ENCODE measurements around the gene BAZ1A.

BAZ1A gene

GRCh38 chr14:34873589-34874385, 1.4 kb downstream of the BAZ1A start:
- Mint-ChIP-seq H3K4me1 (ENCODE audit: low read depth) (peaks cover 26% of the 10 kb centered on the region), H3K9me3 (no peaks in the 10 kb centered on the region), H3K4me3 (peak overlapping the region; percentile 99), H3K27me3 (no peaks in the 10 kb centered on the region), H3K36me3 (ENCODE audit: low read depth) (peaks cover 61% of the 10 kb centered on the region), H3K27ac (peak overlapping the region; percentile 100)
- intact Hi-C loops (cut with micrococcal nuclease), result loop anchor here (1.0 to 10.0 kb wide), 5 partner anchors 61 to 414 kb away; partner anchors contain the start of genes FAM177A1, PRORP and SRP54

GRCh38 chr14:34872822-34873588, 2.2 kb downstream of the BAZ1A start:
- peaks cover 68% of the 10 kb centered on the region for H3K36me3 Mint-ChIP-seq (ENCODE audit: low read depth)
- peak overlapping the region; percentile 100 for H3K27ac Mint-ChIP-seq
- H3K4me1 Mint-ChIP-seq (ENCODE audit: low read depth), result peaks cover 31% of the 10 kb centered on the region
- peak overlapping the region; percentile 99 for H3K4me3 Mint-ChIP-seq
- intact Hi-C loops (cut with micrococcal nuclease), result loop anchor here (1.0 to 10.0 kb wide), 4 partner anchors 62 to 414 kb away; partner anchors contain the start of genes PRORP and SRP54
- no peaks in the 10 kb centered on the region for H3K9me3 Mint-ChIP-seq
- no peaks in the 10 kb centered on the region for H3K27me3 Mint-ChIP-seq

- H3K27me3 Mint-ChIP-seq, result no peaks in the 10 kb centered on the region
- H3K4me3 Mint-ChIP-seq, result no peak overlapping the region
- intact Hi-C loops (cut with micrococcal nuclease), result no loop called here
- no peak overlapping the region for H3K27ac Mint-ChIP-seq
- peaks cover 41% of the 10 kb centered on the region for H3K4me1 Mint-ChIP-seq (ENCODE audit: low read depth)
- peaks cover 84% of the 10 kb centered on the region for H3K36me3 Mint-ChIP-seq (ENCODE audit: low read depth)
- no peaks in the 10 kb centered on the region for H3K9me3 Mint-ChIP-seq
Observed at GRCh38 chr14:34867199-34867598, 8.0 kb downstream of the BAZ1A start.

DNA sequence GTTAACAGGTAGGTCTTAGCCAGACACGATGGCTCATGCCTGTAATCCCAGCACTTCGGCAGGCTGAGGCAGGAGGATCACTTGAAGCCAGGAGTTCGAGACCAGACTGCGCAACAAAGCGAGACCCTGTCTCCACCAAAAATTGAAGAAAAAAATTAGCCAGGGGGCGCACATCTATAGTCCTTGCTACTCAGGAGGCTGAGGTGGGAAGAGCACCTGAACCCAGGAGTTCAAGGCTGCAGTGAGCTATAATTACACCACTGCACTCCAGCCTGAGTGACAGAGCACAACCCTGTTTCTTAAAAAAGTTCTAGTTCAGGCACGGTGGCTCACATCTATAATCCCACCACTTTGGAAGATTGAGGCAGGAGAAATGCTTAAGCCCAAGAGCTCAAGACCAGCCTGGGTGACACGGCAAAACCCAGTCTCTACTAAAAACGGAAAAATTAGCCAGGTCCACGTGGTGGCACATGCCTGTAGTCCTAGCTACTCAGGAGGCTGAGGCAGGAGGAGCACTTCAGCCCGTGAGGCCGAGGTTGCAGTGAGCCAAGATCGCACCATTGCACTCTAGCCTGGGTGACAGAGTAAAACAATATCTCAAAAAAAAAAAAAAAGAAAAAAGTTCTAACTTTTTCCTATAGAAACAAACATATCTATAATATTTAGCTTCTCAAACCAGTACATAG, 9.1 kb downstream of the BAZ1A start:
- no peaks in the 10 kb centered on the region for H3K9me3 Mint-ChIP-seq
- H3K27me3 Mint-ChIP-seq, result no peaks in the 10 kb centered on the region
- peaks cover 84% of the 10 kb centered on the region for H3K36me3 Mint-ChIP-seq (ENCODE audit: low read depth)
- no peak overlapping the region for H3K4me3 Mint-ChIP-seq
- intact Hi-C loops (cut with micrococcal nuclease), result no loop called here
- H3K27ac Mint-ChIP-seq, result peak overlapping the region; percentile 12
- H3K4me1 Mint-ChIP-seq (ENCODE audit: low read depth), result peaks cover 34% of the 10 kb centered on the region

DNA sequence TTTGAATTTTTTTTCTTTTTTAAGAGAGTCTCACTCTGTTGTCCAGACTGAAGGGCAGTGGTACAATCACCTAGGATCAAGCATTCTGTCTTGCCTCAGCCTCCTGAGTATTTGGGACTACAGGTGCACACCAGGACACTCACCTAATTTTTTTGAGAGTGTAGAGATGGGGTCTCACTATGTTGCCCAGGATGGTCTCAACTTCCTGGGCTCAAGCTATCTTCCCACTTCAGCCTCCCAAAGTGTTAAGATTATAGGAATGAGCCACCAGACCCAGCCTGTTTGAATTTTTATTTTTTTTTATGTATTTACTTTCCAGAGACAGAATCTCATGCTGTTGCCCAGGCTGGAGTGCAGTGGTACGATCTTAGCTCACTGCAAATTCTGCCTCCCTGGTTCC, 11.3 kb downstream of the BAZ1A start:
- Mint-ChIP-seq H3K9me3 (no peaks in the 10 kb centered on the region), H3K27ac (peak overlapping the region; percentile 20), H3K4me3 (no peak overlapping the region), H3K27me3 (no peaks in the 10 kb centered on the region), H3K36me3 (ENCODE audit: low read depth) (peaks cover 82% of the 10 kb centered on the region), H3K4me1 (ENCODE audit: low read depth) (peaks cover 28% of the 10 kb centered on the region)
- intact Hi-C loops (cut with micrococcal nuclease), result no loop called here

DNA sequence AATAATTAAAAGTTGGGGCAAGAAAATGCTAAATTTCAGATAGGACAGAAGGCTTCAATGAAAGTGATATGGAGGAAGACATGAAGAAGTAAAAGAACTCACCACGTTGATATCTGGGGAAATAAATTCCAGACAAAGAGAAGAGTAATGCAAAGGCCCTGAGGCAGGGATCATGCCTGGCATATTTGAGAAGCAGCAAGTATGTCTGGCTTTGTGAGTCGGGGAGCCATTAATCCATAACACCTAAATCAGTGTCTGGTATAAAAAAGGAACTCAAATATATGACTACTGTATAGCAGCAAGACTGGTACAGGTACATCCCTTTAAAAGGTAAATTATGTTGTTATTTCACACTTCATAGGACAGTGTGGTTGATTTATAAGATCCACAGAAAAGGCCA, 16.4 kb downstream of the BAZ1A start:
- Mint-ChIP-seq H3K9me3 (no peaks in the 10 kb centered on the region), H3K4me1 (ENCODE audit: low read depth) (peaks cover 23% of the 10 kb centered on the region), H3K27ac (no peak overlapping the region), H3K36me3 (ENCODE audit: low read depth) (peaks cover 80% of the 10 kb centered on the region), H3K27me3 (no peaks in the 10 kb centered on the region), H3K4me3 (no peak overlapping the region)
- intact Hi-C loops (cut with micrococcal nuclease), result no loop called here

DNA sequence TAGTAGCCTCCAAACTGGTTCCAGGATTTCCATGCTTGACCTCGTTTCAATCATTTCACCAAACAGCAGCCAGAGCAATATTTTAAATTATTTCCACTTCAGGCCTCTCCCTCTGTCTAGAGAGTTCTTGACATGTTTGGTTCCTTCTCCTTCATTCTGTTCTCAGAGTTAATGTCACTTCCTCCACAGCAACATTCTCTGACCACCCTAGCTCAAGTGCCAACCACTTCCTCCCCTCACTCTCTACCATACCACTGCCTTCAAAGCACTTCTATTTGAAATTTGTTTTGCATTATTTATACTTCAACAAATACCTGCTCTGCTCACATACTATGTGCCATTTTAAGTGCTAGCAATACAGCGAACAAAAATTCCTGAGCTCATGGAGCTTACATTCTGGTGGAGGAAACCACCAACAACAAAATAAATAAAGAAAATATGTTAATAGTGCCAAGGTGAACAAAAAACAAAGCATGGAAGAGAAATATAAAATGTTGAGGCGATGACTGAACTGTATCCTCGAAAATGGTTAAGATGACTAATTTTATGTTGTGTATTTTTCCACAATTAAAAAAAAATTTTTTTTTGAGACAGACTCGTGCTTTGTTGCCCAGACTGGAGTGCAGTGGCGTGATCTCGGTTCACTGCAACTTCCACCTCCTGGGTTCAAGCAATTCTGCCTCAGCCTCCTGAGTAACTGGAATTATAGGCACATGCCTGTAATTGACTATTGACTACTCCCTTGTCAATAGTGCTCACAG, 17.3 kb downstream of the BAZ1A start:
- H3K4me1 Mint-ChIP-seq (ENCODE audit: low read depth), result peaks cover 31% of the 10 kb centered on the region
- H3K4me3 Mint-ChIP-seq, result no peak overlapping the region
- no peaks in the 10 kb centered on the region for H3K27me3 Mint-ChIP-seq
- peaks cover 81% of the 10 kb centered on the region for H3K36me3 Mint-ChIP-seq (ENCODE audit: low read depth)
- intact Hi-C loops (cut with micrococcal nuclease), result no loop called here
- H3K9me3 Mint-ChIP-seq, result no peaks in the 10 kb centered on the region
- H3K27ac Mint-ChIP-seq, result peak overlapping the region; percentile 42

DNA sequence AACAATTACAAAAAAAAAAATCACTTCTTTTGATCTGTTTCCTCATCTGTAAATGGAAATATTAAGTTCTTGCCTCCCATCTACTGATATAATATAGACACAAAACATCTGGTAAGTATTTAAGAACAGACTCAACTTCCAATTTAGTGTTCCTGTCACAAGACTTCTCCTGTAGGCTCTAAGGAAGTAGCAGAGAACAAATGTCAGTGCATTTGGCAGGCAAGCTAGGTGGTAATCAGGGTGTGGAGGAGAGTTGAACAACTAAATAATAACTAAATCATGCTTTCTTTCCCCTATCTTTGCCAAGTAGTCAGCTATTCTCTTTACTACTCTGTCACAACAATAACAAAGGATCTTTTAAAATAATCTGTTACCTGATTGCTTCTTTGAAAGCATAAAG, 22.1 kb downstream of the BAZ1A start:
- Mint-ChIP-seq H3K36me3 (ENCODE audit: low read depth) (peaks cover 80% of the 10 kb centered on the region), H3K9me3 (no peaks in the 10 kb centered on the region), H3K27me3 (no peaks in the 10 kb centered on the region), H3K4me1 (ENCODE audit: low read depth) (peaks cover 28% of the 10 kb centered on the region), H3K27ac (peak overlapping the region; percentile 2), H3K4me3 (no peak overlapping the region)
- intact Hi-C loops (cut with micrococcal nuclease), result no loop called here

GRCh38 chr14:34851395-34851794, 23.8 kb downstream of the BAZ1A start:
- Mint-ChIP-seq H3K9me3 (no peaks in the 10 kb centered on the region), H3K4me3 (no peak overlapping the region), H3K27me3 (no peaks in the 10 kb centered on the region), H3K4me1 (ENCODE audit: low read depth) (peaks cover 16% of the 10 kb centered on the region), H3K36me3 (ENCODE audit: low read depth) (peaks cover 79% of the 10 kb centered on the region), H3K27ac (no peak overlapping the region)
- intact Hi-C loops (cut with micrococcal nuclease), result no loop called here

GRCh38 chr14:34845869-34846268, 29.3 kb downstream of the BAZ1A start:
- intact Hi-C loops (cut with micrococcal nuclease), result no loop called here
- no peak overlapping the region for H3K27ac Mint-ChIP-seq
- H3K27me3 Mint-ChIP-seq, result no peaks in the 10 kb centered on the region
- peaks cover 79% of the 10 kb centered on the region for H3K36me3 Mint-ChIP-seq (ENCODE audit: low read depth)
- no peaks in the 10 kb centered on the region for H3K9me3 Mint-ChIP-seq
- no peak overlapping the region for H3K4me3 Mint-ChIP-seq
- H3K4me1 Mint-ChIP-seq (ENCODE audit: low read depth), result peaks cover 16% of the 10 kb centered on the region

DNA sequence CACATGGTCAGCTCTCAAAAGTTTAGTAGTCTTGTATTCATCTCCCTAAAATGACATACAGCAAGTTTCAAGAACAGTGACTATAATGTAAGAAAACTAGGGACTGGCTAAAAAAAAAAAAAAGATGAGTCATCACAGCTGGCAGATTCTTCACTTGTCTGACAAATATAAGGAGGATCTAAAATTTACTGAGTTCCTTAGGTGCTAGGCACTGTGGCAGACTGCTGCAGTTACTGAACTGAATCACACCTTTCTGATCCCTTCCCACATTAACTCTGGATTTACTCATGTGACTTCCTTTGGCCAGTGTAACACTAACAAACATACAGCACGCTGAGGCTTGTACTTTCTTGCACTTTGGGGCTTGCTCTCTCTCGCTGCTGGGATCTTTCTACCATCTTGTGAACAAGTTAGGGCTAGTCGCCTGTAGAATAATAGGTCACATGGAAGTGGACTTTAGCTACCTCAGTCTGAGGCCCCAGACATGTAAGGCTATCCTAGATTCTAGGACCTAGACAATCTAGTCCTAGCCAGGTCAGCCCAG, 32.1 kb downstream of the BAZ1A start:
- Mint-ChIP-seq H3K27me3 (no peaks in the 10 kb centered on the region), H3K36me3 (ENCODE audit: low read depth) (peaks cover 64% of the 10 kb centered on the region), H3K4me3 (no peak overlapping the region), H3K27ac (peak overlapping the region; percentile 48), H3K4me1 (ENCODE audit: low read depth) (peaks cover 16% of the 10 kb centered on the region), H3K9me3 (no peaks in the 10 kb centered on the region)
- intact Hi-C loops (cut with micrococcal nuclease), result no loop called here

DNA sequence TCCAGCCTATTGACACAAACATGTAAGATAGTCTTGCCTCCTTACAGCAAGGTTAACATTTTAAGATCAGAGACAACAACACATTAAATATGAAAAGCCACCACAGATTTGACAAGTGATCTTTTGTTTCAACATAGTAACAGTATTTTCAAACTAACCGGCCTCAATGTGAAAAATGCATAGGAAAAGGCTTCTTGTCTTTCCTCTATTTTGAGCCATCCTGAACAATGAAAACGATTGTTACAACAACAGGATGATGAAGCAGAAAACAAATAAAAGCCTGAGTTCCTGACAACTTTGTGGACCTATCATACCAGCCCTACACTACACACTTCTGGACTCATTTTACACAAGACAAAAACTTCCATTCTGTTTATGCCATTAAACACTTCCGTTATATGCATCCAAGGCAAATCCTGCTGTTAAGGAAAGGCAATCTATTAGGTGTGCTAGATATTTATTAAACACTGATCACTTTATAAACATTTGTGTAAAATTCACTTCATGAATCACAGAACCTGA, 37.3 kb downstream of the BAZ1A start:
- Mint-ChIP-seq H3K36me3 (ENCODE audit: low read depth) (peaks cover 30% of the 10 kb centered on the region), H3K4me1 (ENCODE audit: low read depth) (peaks cover 35% of the 10 kb centered on the region), H3K4me3 (no peak overlapping the region), H3K9me3 (no peaks in the 10 kb centered on the region), H3K27me3 (no peaks in the 10 kb centered on the region), H3K27ac (no peak overlapping the region)
- intact Hi-C loops (cut with micrococcal nuclease), result no loop called here

DNA sequence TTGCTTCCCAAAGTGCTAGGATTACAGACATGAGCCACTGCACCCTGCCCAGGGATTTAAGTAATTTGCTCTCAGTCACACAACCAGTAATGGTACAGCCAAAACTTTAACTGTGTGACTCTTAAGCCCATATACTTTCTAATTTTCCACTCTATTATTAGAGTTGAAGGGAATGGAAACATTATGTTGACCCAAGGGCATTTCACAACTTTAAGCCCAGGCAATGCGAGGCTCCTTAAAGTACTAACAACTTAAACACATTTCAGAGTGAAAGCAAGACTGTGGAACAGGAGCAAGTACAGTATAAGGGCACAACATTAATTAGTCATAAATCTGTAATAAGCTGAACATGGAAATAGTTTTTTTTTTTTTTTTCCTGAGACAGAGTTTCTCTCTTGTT, 39.8 kb downstream of the BAZ1A start:
- H3K27me3 Mint-ChIP-seq, result no peaks in the 10 kb centered on the region
- intact Hi-C loops (cut with micrococcal nuclease), result no loop called here
- H3K27ac Mint-ChIP-seq, result no peak overlapping the region
- peaks cover 22% of the 10 kb centered on the region for H3K36me3 Mint-ChIP-seq (ENCODE audit: low read depth)
- H3K4me1 Mint-ChIP-seq (ENCODE audit: low read depth), result peaks cover 49% of the 10 kb centered on the region
- no peaks in the 10 kb centered on the region for H3K9me3 Mint-ChIP-seq
- no peak overlapping the region for H3K4me3 Mint-ChIP-seq

Measured in dendritic cell treated with granulocyte-macrophage colony-stimulating factor and Interleukin-4, amounts not matched to agents 40 ng/mL and 50 ng/mL, for 4 days (primary cell).